H1 (cell line): ENCODE measurements around the gene IQCF5. TPM values are rescaled to one million over a fixed set of nuclear protein-coding genes. Genes with fewer than 3 reads are reported as not detected.

Source experiments
- CTCF ChIA-PET: fragments of 300-600 bp; sonication (Branson Sonifier 250); formaldehyde crosslinking; loops from one replicate; lab custom pipeline; 2021; ENCODE audit not compliant: partially characterized antibody; lab: Charles Lee
- POLR2A ChIA-PET: fragments of 300-600 bp; sonication (Branson Sonifier 250); formaldehyde crosslinking; loops from one replicate; lab custom pipeline; 2021; ENCODE audit warnings: inconsistent platforms; ENCODE audit not compliant: partially characterized antibody; lab: Charles Lee
- DNase-seq, 2 experiments: peaks; one replicate each; pipeline versions ENCODE4 v3.0.0 to v3.0.0-alpha.2; 2010 to 2022; ENCODE audit warnings: low spot score in 2 of 2, low read depth in 1 of 2, mixed read lengths in 1 of 2
- FAIRE-seq: peaks from 2 replicates; lab custom pipeline; 2011; peaks lifted over from hg19 to GRCh38; lab: Jason Lieb, UNC
- H2AFZ ChIP-seq: 2 replicates; pipeline ENCODE4 v1.8.1; 2012; ENCODE audit warnings: low read length, inconsistent platforms
- H2AK5ac ChIP-seq: 2 replicates; pipeline ENCODE4 v1.6.1; 2013; ENCODE audit warnings: low read depth, low read length
- H2BK120ac ChIP-seq: replicated peaks from 2 replicates; pipeline ENCODE3; 2013; ENCODE audit warnings: low read depth, low read length, inconsistent platforms
- H2BK12ac ChIP-seq: 2 replicates; pipeline ENCODE4 v1.6.1; 2013; ENCODE audit warnings: low read depth, low read length
- H2BK15ac ChIP-seq: 2 replicates; pipeline ENCODE4 v1.6.1; 2013; ENCODE audit warnings: low read length
- H2BK20ac ChIP-seq: 2 replicates; pipeline ENCODE4 v1.6.1; 2013; ENCODE audit warnings: low read length
- H2BK5ac ChIP-seq: 2 replicates; pipeline ENCODE4 v1.6.1; 2013; ENCODE audit warnings: low read depth, low read length
- H3K14ac ChIP-seq: 2 replicates; pipeline ENCODE4 v1.6.1; 2013; ENCODE audit warnings: inconsistent platforms; ENCODE audit not compliant: insufficient read length
- H3K18ac ChIP-seq: 2 replicates; pipeline ENCODE4 v1.6.1; 2013; ENCODE audit warnings: low read length; ENCODE audit errors: extremely low read depth
- H3K23ac ChIP-seq: 2 replicates; pipeline ENCODE4 v1.6.1; 2013; ENCODE audit warnings: inconsistent platforms; ENCODE audit not compliant: insufficient read length
- H3K23me2 ChIP-seq: 2 replicates; pipeline ENCODE4 v1.6.1; 2013; ENCODE audit warnings: low read depth, low read length
- H3K27ac ChIP-seq: 2 replicates; pipeline ENCODE4 v1.6.1; 2011; ENCODE audit warnings: low read depth, low read length, inconsistent platforms
- H3K27me3 ChIP-seq, 4 experiments: replicated peaks in 1 of 4; 1 replicate in 1 of 4; 2 replicates in 3 of 4; pipeline versions ENCODE4 v1.6.1 to v1.8.1; 2011 to 2013; ENCODE audit warnings: low read length in 3 of 4, mild to moderate bottlenecking in 3 of 4, inconsistent platforms in 2 of 4, mixed read lengths in 2 of 4, moderate library complexity in 1 of 4; ENCODE audit not compliant: control insufficient read depth in 3 of 4, insufficient read depth in 3 of 4; ENCODE audit errors: extremely low read depth in 1 of 4
- H3K36me3 ChIP-seq, 4 experiments: 2 replicates each; pipeline versions ENCODE4 v1.6.1 to v1.8.1; 2011 to 2013; ENCODE audit warnings: mild to moderate bottlenecking in 4 of 4, low read length in 3 of 4, moderate library complexity in 2 of 4, control low read depth in 1 of 4, inconsistent platforms in 1 of 4; ENCODE audit not compliant: insufficient read depth in 4 of 4, control insufficient read depth in 2 of 4
- H3K4ac ChIP-seq: replicated peaks from 2 replicates; pipeline ENCODE3; 2013; ENCODE audit warnings: low read length, low read depth, mixed read lengths, inconsistent platforms; ENCODE audit not compliant: insufficient read length
- H3K4me1 ChIP-seq, 4 experiments: replicated peaks in 1 of 4; 1 replicate in 1 of 4; 2 replicates in 3 of 4; pipeline versions ENCODE4 v1.6.1 to v1.8.1; 2011 to 2013; ENCODE audit warnings: low read length in 3 of 4, inconsistent platforms in 2 of 4, mixed read lengths in 1 of 4; ENCODE audit not compliant: insufficient read depth in 4 of 4, control insufficient read depth in 3 of 4
- H3K4me2 ChIP-seq, 2 experiments: 2 replicates each; pipeline versions ENCODE4 v1.6.1 to v1.8.1; 2011 to 2013; ENCODE audit warnings: low read depth in 2 of 2, low read length in 2 of 2, control low read depth in 1 of 2, inconsistent platforms in 1 of 2, mild to moderate bottlenecking in 1 of 2; ENCODE audit not compliant: insufficient read depth in 1 of 2
- H3K4me3 ChIP-seq, 4 experiments: fragments of 200-600, 300-600 bp in 1 of 4; sonication (generic), shearing (Covaris generic), sonication (Bioruptor Twin) in 1 of 4; 2 replicates each; pipeline versions ENCODE4 v1.5.1 to v1.8.1; 2011 to 2016; ENCODE audit warnings: low read length in 4 of 4, low read depth in 3 of 4, control low read depth in 2 of 4, inconsistent platforms in 2 of 4, mild to moderate bottlenecking in 2 of 4, mixed read lengths in 1 of 4, moderate library complexity in 1 of 4; ENCODE audit not compliant: insufficient read depth in 2 of 4; ENCODE audit errors: extremely low read depth in 1 of 4
- H3K56ac ChIP-seq: replicated peaks from 2 replicates; pipeline ENCODE3; 2013; ENCODE audit warnings: low read depth, mild to moderate bottlenecking, mixed read lengths, low read length, inconsistent platforms; ENCODE audit not compliant: insufficient read length
- H3K79me1 ChIP-seq: 2 replicates; pipeline ENCODE4 v1.6.1; 2013; ENCODE audit warnings: low read depth, low read length, control low read depth
- H3K79me2 ChIP-seq, 2 experiments: 2 replicates each; pipeline versions ENCODE4 v1.6.1 to v1.8.1; 2012 to 2013; ENCODE audit warnings: low read length in 2 of 2, mild to moderate bottlenecking in 2 of 2, inconsistent platforms in 1 of 2; ENCODE audit not compliant: insufficient read depth in 2 of 2, control insufficient read depth in 1 of 2
- H3K9ac ChIP-seq, 4 experiments: replicated peaks in 1 of 4; 1 replicate in 1 of 4; 2 replicates in 3 of 4; pipeline versions ENCODE4 v1.6.1 to v1.8.1; 2011 to 2013; ENCODE audit warnings: low read depth in 3 of 4, low read length in 3 of 4, control low read depth in 2 of 4, mild to moderate bottlenecking in 2 of 4, moderate library complexity in 2 of 4, inconsistent platforms in 1 of 4; ENCODE audit errors: extremely low read depth in 1 of 4
- H3K9me3 ChIP-seq, 2 experiments: 2 replicates each; pipeline versions ENCODE4 v1.6.1 to v1.8.1; 2012 to 2013; ENCODE audit warnings: mild to moderate bottlenecking in 2 of 2, moderate library complexity in 2 of 2, control low read depth in 1 of 2, inconsistent platforms in 1 of 2, low read depth in 1 of 2, low read length in 1 of 2, mixed read lengths in 1 of 2; ENCODE audit not compliant: insufficient read depth in 2 of 2
- H4K20me1 ChIP-seq, 2 experiments: replicated peaks in 1 of 2; 2 replicates each; pipeline versions ENCODE3 to v1.8.1; 2011 to 2013; ENCODE audit warnings: inconsistent platforms in 2 of 2, low read length in 2 of 2, mild to moderate bottlenecking in 1 of 2; ENCODE audit not compliant: insufficient read depth in 2 of 2, control insufficient read depth in 1 of 2
- H4K5ac ChIP-seq: 2 replicates; pipeline ENCODE4 v1.6.1; 2013; ENCODE audit warnings: low read length, low read depth, mixed read lengths, inconsistent platforms; ENCODE audit not compliant: insufficient read length
- H4K8ac ChIP-seq: 2 replicates; pipeline ENCODE4 v1.8.0; 2013; ENCODE audit warnings: mild to moderate bottlenecking, moderate library complexity, low read length, inconsistent platforms; ENCODE audit not compliant: insufficient read depth; ENCODE audit errors: extremely low read depth
- H4K91ac ChIP-seq: replicated peaks from 2 replicates; pipeline ENCODE3; 2013; ENCODE audit warnings: low read length, mixed read lengths, inconsistent platforms; ENCODE audit not compliant: insufficient read length
- BACH1 ChIP-seq: IDR thresholded peaks from 2 replicates; pipeline ENCODE4 v1.6.1; 2012; ENCODE audit warnings: low read length, improper control_type of control experiment
- CTBP2 ChIP-seq: IDR thresholded peaks from 2 replicates; pipeline ENCODE4 v1.7.0; 2011; ENCODE audit warnings: borderline replicate concordance, mild to moderate bottlenecking, moderate library complexity, mixed read lengths, low read length; ENCODE audit not compliant: insufficient read depth, insufficient read length
- KDM5A ChIP-seq: fragments of 200-600 bp; IDR thresholded peaks from 2 replicates; pipeline ENCODE4 v1.7.1; 2012; ENCODE audit warnings: mild to moderate bottlenecking, low read length, inconsistent platforms, mixed read lengths
- WGBS, 2 experiments: shearing (Covaris generic) in 1 of 2; methylation state at CpG; one replicate each; pipeline versions ENCODE4 v1.1.6 to v1.1.7; 2013 to 2015; ENCODE audit warnings: low lambda C conversion rate in 2 of 2, mixed read lengths in 2 of 2, inconsistent platforms in 1 of 2, low coverage in 1 of 2, missing lambda C conversion rate in 1 of 2; ENCODE audit not compliant: insufficient replicate concordance in 2 of 2, insufficient coverage in 1 of 2, insufficient read length in 1 of 2; ENCODE audit errors: extremely low coverage in 1 of 2, missing lambda C conversion rate in 1 of 2; 5-methylcytosine and 5-hydroxymethylcytosine counted together
- polyA plus RNA-seq, 7 experiments: library from polyadenylated mRNA; depleted of rRNA in 3 of 7; stranded (reverse) in 5 of 7; unstranded in 2 of 7; fragments of >200 nt in 5 of 7; fragments of 200-250 nt in 2 of 7; gene quantifications; 1 replicate in 5 of 7; 2 replicates in 1 of 7; 4 replicates in 1 of 7; pipeline versions ENCODE4 v1.2.1 to v1.2.3, GENCODE V29; 2011 to 2013; ENCODE audit warnings: missing spikeins in 2 of 7, mixed read lengths in 2 of 7
- total RNA-seq: library from RNA; stranded (reverse); fragmentation: NEBNext Ultra II Directional; extraction: Animal tissue kit (Norgen Biotek cat#: 25700); gene quantifications from 2 replicates; pipeline ENCODE4 v1.2.1, GENCODE V29; 2021
- TF ChIP-seq, protein P1 (sequence below): IDR thresholded peaks from 2 replicates; pipeline ENCODE4 v1.6.1; 2012; ENCODE audit warnings: low read length, inconsistent platforms

Gene IQCF5
- total and polyA plus RNA-seq, 2 of the 8 experiments (the other 6 are each of a cell fraction or from before 2014, with no cell fraction given): not detected

DNA sequence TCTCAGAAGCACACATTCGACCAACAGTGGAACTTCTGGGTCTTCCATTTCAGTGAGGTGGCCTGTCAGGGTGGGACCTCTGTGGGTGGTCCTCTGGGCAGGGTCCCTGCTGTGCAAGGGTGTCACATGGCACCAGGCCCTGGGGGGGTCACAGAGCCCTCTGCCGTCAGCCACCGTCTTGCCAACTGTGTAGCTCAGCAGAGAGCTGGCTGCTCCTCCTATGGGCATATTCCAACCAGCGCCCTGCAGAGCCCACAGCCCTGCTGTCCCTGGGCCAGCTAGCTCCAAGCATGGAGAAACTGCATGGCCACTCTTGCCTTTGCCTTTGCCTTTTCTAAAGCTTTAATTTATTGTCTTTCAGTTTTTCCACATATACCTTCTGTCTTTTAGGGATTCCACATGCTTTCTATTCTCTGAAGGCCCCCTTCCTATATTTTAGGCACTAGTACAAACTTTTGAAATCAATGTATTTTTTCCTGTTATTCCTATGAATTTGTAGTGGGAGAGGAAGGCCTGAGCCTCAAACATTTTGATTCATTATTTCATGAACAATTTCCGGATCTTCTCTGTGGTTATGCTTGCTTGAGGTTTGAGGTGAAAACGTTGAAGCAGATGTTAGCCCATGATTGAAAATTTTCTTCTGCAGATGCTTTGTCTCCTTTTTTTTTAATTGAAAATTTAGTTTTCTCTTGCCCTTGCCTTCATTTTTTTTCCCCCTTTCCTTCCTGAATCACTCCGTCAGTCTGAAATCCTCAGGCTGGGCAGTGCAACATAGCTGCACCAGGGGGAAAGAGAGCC is 16.0 kb upstream of the IQCF5 start:
- no peak for DNase-seq
- Histone ChIP-seq H3K18ac (no peak overlapping the region), H3K4me2 (no peak overlapping the region), H2BK120ac (no peak overlapping the region), H3K14ac (no peak overlapping the region), H2BK12ac (no peak overlapping the region), H2AFZ (no peak overlapping the region), H4K8ac (no peak overlapping the region), H3K79me1 (no peaks in the 10 kb centered on the region), H3K27me3 (no peaks in the 10 kb centered on the region; a peak in 3 of 7 replicates), H3K79me2 (no peaks in the 10 kb centered on the region), H3K4me1 (no peaks in the 10 kb centered on the region), H4K91ac (no peak overlapping the region), H3K36me3 (no peaks in the 10 kb centered on the region), H2BK20ac (no peak overlapping the region), H3K23me2 (no peaks in the 10 kb centered on the region; the same call in 1 of the 2 replicates), H3K56ac (no peak overlapping the region), H2BK5ac (no peak overlapping the region), H3K4ac (no peak overlapping the region), H4K20me1 (no peaks in the 10 kb centered on the region), H3K23ac (no peak overlapping the region), H2AK5ac (no peak overlapping the region), H4K5ac (no peak overlapping the region), H3K9me3 (no peaks in the 10 kb centered on the region), H3K4me3 (no peak overlapping the region), H3K9ac (no peak overlapping the region), H3K27ac (no peak overlapping the region), H2BK15ac (no peak overlapping the region)
- ChIA-PET CTCF (interaction anchor here (1.7 kb wide), 1 partner anchor 71 kb away, joined by 5 read pairs; no protein-coding TSS in a partner anchor), POLR2A (no interaction called here)
- 88% methylated on average over 7 of the region's 7 CpGs; no CpG with 5 or more reads in 1 of the 2 experiments for WGBS, 2 experiments
- FAIRE-seq: no peak
- TF ChIP-seq BACH1 (no peak), CTBP2 (no peak), KDM5A (no peak)
- TF ChIP-seq, protein P1, sequence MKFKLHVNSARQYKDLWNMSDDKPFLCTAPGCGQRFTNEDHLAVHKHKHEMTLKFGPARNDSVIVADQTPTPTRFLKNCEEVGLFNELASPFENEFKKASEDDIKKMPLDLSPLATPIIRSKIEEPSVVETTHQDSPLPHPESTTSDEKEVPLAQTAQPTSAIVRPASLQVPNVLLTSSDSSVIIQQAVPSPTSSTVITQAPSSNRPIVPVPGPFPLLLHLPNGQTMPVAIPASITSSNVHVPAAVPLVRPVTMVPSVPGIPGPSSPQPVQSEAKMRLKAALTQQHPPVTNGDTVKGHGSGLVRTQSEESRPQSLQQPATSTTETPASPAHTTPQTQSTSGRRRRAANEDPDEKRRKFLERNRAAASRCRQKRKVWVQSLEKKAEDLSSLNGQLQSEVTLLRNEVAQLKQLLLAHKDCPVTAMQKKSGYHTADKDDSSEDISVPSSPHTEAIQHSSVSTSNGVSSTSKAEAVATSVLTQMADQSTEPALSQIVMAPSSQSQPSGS: no peak
